Breast epithelium (tissue), 3 donors: ENCODE data around the gene OR5K2.

ENCODE experiments used
- CTCF ChIP-seq, 3 donors: fragments of 450-650 bp; IDR thresholded peaks; one replicate each; pipeline ENCODE4 v1.5.1; 2016 to 2017; ENCODE audit warnings: antibody characterized with exemption in 3 of 3, mild to moderate bottlenecking in 3 of 3, moderate library complexity in 3 of 3
- POLR2A ChIP-seq: fragments of 450-650 bp; IDR thresholded peaks from one replicate; pipeline ENCODE4 v1.6.1; 2016; ENCODE audit warnings: antibody characterized with exemption, mild to moderate bottlenecking, moderate library complexity
- POLR2AphosphoS5 ChIP-seq, 3 donors: sonication (generic); formaldehyde crosslinking; IDR thresholded peaks; one replicate each; pipeline ENCODE4 v1.6.1; 2017; ENCODE audit warnings: antibody characterized with exemption in 3 of 3

- no peak for TF ChIP-seq CTCF (IDR thresholded peaks at IDR 0.05)
- no peak for TF ChIP-seq POLR2AphosphoS5 (IDR thresholded peaks at IDR 0.05)
- no peak for TF ChIP-seq POLR2A
Observed at GRCh38 chr3:98528474-98529346, 31.2 kb downstream of the OR5K2 start.
